22Rv1 (cell line): Measurements from ENCODE around the gene IFNK.

Experiments used
- H3K27ac ChIP-seq: fragments of 450-650 bp; 2 replicates; pipeline ENCODE4 v1.5.1; 2017
- CTCF ChIP-seq: fragments of 450-650 bp; IDR thresholded peaks from 2 replicates; pipeline ENCODE4 v1.5.1; 2017; ENCODE audit warnings: mild to moderate bottlenecking
- ZFX ChIP-seq: fragments of 450-650 bp; IDR thresholded peaks from 2 replicates; pipeline ENCODE4 v1.6.1; 2017; ENCODE audit warnings: antibody characterized with exemption, borderline replicate concordance

Gene IFNK

GRCh38 chr9:27483576-27483975 lies 40.5 kb upstream of the IFNK start:
- TF ChIP-seq ZFX: no peak
- TF ChIP-seq CTCF: no peak
- no peak overlapping the region for H3K27ac ChIP-seq

- no peak for TF ChIP-seq CTCF
- no peak for TF ChIP-seq ZFX
- H3K27ac ChIP-seq: no peak overlapping the region
Observed at GRCh38 chr9:27485158-27485557, 38.9 kb upstream of the IFNK start.

- no peak overlapping the region for H3K27ac ChIP-seq
- TF ChIP-seq CTCF: no peak
- TF ChIP-seq ZFX: no peak
Observed at GRCh38 chr9:27487128-27487640, 36.9 kb upstream of the IFNK start.

- no peak overlapping the region for H3K27ac ChIP-seq
Observed at GRCh38 chr9:27487927-27488326, 36.2 kb upstream of the IFNK start.

GRCh38 chr9:27489087-27489876 lies 34.8 kb upstream of the IFNK start:
- no peak overlapping the region for H3K27ac ChIP-seq
- TF ChIP-seq CTCF: no peak
- TF ChIP-seq ZFX: no peak

More at GRCh38 chr9:27487927-27488326, 36.2 kb upstream of the IFNK start:
- TF ChIP-seq ZFX (no peak), CTCF (no peak)

- TF ChIP-seq CTCF (no peak), ZFX (no peak)
- H3K27ac ChIP-seq: no peak overlapping the region
Observed at GRCh38 chr9:27491154-27491553, 32.9 kb upstream of the IFNK start.

DNA sequence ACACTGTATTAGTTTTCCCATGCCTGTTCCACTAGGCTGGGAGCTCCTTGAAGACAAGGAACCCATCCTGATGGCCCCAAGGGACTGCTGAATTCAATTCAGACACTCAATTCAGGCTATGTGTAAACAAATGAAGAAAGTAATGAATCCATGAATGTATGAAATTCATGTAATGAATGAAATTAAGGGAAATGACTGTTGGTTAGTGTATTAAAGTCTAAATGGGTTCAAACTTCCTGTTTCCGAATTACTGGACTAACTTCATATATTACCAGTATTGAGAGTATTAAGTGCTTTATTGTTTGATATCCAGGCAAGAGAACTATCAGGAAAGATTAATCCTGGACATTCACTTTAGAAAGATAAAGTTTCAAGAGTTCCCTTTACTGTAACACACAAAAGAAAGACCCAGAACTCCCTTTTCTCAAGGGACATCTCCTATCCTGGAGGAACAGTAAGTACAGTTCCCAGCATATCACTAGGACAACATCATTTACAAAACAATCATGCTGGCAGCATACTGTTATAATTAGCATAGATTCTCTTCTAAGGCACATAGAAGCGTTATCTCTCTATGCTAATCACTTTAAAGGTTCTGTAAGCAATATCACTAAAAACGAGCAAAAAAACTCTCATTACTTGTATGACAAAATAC lies 28.5 kb upstream of the IFNK start:
- TF ChIP-seq ZFX (no peak), CTCF (no peak)
- no peak overlapping the region for H3K27ac ChIP-seq
